GM19324 (cell line): ENCODE measurements around the gene KLF13.

Experiments
- ATAC-seq: cut with Tn5 transposase; IDR thresholded peaks from one replicate; pipeline ENCODE4 v1.9.1; 2021; ENCODE audit warnings: mild to moderate bottlenecking, moderate library complexity; ENCODE audit not compliant: unreplicated experiment, low FRiP score

KLF13 gene

DNA sequence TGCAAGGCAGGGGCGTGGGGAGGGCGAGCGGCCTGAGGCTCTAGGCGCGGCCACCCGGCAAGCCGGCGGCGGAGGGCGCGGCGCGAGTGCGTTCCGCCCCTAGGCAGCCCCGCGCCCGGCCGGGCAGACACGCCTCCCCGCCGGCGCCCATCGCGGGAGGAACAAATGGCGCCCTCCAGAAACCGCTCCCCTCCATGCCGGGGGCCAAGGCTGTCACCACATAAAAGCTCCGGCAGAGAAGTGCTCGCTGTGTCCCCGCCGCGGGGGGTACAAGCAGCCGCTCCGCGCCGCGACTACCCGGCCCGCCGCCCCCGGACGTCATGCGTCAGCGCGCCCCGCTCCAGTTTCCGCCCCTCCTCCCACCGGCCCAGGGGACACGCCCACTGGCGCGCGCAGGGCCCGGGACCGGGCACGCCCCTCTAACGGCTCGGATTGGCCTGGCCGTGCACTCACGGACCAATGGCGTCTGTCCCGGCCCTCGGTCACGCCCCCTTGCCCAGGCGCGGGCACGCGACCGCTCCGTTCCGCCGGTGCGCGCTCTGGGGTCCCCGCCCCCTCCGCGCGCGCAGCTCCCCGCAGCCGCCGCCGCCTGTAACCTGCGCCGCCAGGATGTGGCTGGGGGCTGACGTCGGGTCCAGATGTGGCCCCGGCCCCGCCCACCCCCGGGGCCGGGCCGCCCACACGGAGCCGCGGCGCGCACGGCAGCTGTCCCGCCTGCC is at the start of gene KLF13:
Gene KLF13 (plus strand): TSS at position 680 of the 719 bp plus-strand sequence. CDS start 378 bp downstream, outside the sequence.
- ATAC-seq, result peak; percentile 70

DNA sequence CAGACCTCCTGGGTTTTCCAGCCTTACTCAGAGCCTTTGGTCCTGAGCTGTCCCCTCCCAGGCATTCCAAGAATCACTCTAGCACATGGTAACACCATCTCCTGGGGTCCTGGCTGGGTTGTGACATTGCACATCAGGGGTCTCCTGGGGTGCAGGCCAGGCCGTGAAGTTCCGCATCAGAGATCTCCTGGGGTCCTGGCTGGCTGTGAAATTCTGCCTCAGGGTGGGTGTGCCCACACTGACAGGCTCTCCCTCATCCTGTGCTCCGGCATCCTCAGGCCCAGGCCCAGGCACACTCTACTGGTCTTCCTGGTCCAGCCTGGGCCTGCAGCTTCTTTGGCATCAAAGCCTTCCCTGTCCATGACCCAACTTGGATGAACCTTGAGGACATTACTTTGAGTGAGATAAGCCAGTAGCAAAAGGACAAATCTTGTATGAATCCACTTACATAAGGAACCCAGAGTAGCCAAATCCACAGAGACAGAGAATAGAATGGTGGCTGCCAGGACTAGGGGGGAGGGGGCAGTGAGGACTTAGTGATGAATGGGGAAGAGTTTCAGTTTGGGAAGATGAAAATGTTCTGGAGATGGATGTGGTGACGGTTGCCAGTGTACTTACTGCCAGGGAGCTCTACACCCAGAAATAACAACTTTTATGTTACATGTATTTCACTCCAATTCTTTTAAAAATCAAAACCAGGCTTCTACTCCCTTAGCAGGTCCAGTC is 49.1 kb upstream of the KLF13 start:
- ATAC-seq, result no peak

DNA sequence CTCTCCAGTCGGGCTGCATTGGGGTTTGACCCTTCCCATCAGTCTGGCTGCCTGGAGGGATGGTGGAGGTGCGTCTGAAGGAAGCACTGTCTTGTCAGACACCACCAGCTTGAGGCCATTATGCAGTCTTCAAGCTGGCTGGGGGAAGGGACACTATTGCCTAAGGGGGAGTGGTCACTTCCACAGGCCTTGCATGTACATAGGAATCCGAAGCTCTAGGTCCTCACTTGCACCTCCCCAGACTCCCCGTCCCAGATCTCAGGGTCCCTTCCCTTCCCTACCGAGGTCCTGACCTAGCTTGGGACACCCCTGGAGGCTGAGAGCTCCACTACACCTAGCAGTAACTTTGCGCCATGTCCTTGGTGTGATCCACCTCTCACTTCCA is 48.6 kb upstream of the KLF13 start:
- ATAC-seq, result no peak

DNA sequence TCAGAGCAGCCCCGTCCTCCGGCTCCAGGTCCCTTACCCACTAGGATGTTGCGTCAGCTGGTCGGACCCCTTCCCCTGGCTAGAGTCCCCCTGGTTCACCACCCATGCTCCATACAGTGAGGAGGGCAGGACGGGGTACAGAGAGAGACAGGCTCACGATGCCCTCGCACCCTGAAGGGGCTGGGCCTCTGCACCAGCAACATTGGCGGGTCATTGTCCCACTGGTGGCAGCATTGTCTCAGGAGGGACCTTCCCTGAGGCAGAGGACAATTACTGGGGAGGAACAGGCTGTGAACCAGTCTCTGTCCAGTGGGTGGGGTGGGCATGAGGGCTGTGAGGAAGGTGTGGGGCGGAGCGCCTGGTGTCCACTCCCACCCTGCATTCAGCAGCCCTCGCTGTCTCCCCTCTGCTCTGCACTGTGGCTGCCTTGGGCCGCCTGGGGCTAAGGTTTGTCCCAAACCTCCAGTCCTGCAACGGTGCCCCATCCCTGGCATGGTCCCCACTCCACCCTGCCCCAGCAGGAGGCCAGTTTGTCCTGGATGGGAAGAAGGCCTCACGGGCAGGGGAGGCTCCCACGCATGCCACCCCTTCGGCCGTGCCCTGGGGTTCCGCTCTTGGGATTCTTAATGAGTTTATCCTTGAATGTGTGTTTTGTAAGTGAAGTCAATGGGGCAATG is 48.0 kb upstream of the KLF13 start:
- ATAC-seq, result no peak

- no peak for ATAC-seq
These were observed 47.2 kb upstream of the KLF13 start for GRCh38 chr15:31279221-31280045.

DNA sequence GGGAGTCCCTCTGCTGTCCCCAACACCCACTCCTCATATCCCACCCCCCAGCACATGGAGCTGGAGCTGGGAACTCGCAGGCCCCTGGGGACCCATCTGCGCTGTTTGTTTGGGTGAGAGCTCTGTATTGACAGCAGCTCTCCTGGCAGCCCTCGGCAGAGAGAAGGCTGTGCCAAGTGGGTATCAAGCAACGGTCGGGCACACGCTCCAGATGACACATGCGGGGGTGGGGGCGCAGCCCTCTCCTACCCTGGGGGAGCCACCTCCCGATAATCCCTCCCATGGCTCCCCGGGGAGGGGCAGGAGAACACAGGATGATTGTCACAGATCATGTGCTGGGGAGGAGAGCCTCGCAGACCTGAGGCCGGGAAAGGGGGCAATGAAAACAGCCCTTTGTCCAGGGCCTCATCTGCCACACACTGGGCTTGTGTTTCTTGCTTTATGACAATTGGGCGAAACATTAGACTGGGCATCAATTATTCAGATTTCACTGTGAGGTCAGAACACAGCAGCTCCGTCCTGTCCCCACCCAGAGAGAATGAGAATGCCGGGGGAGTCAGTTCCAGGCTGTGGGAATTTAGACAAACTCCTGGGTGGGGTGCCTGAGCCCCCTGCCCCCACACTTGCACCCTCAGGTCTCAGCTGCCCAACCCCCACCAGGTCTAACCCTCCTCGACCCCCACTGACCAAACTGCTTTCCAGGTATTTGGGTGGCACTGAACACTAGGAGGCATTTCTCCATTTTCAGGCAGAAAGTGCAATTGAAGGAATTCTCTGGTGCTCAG is 46.4 kb upstream of the KLF13 start:
- no peak for ATAC-seq

DNA sequence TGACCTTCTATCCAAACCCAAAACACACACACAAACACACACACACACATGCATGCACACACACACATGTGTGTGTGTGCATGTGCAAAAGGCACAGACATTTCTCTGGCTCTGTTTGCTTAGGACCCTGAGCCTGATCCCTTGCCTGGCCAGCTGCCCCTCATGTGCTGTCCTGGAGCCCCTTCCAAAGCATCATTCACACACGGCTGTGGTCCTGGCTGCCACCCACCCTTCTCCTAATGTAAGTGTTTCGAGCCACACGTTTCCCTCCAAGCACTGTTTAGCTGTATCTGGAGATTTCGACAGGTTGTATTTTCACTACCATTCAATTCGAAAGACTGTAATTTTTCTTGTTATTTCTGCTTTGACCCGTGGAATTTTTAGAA is 45.8 kb upstream of the KLF13 start:
- no peak for ATAC-seq

- no peak for ATAC-seq
These were observed 43.6 kb upstream of the KLF13 start for GRCh38 chr15:31283043-31283442.

- ATAC-seq, result no peak
These were observed 40.8 kb upstream of the KLF13 start for GRCh38 chr15:31285772-31286261.

DNA sequence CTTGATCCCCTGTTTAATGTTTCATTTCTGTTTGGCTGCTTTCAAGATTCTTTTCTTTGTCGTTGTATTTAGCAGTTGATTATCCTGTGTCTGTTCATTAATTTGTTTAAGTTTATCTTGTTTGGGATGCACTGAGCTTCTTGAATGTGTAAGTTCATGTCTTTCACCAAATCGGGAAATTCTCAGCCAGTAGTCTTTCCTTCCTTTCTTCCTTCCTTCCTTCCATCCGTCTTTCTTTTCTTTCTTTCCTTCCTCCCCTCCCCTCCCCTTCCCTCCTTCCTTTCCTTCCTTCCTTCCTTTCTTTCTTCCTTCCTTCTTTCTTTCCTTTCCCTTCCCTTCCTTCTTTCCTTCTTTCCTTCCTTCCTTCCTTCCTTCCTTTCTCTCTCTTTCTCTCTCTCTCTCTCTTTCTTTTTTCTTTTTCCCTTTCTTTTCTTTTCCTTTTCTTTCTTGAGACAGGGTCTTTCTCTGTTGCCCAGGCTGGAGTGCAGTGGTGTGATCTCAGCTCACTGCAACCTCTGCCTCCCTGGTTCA is 35.5 kb upstream of the KLF13 start:
- ATAC-seq, result no peak

DNA sequence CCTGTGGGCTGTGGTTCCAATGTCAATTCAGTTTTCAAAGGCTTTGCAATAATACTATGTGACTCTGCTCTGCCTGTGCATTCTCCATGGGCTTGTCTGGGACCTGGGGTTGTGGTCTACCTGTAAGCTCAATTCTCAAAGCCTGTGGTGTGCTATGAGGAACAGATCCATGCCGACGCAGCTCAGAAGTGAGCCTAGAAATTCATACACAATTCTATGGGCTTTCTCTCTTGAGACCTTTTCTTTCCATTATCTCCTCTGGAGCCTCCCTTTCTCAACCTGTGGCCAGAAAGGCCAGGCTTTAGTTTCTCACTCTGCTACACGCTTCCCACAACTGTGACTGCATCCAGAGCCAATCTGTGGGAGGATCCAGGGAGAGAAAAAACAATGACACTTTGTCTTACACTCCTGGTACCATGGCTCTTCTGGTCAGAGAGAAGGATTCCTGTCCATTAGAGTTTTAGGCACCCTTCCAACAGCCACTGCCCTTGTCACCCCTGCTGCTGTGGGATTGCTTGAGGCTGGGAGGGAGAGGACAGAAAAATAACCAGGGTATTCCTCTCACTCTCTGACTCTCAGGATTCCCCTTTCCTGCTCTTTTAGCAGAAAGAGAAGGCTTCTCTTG is 34.1 kb upstream of the KLF13 start:
- no peak for ATAC-seq

DNA sequence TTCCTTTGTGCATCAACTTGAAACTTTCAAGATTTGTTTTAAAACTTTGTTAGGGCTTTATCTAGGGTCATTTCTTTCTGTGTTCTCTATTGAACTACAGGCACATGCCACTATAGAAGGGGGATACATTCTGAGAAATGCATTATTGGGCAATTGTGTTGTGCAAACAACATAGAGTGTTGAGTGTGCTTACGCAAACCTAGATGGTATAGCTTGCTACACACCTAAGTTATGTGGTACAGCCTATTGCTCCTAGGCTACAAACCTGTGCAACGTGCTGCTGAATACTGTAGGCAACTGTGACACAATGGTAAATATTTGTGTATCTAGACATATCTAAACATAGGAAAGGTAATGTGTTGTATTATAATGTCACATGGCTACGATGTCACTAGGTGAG is 33.0 kb upstream of the KLF13 start:
- ATAC-seq, result no peak

DNA sequence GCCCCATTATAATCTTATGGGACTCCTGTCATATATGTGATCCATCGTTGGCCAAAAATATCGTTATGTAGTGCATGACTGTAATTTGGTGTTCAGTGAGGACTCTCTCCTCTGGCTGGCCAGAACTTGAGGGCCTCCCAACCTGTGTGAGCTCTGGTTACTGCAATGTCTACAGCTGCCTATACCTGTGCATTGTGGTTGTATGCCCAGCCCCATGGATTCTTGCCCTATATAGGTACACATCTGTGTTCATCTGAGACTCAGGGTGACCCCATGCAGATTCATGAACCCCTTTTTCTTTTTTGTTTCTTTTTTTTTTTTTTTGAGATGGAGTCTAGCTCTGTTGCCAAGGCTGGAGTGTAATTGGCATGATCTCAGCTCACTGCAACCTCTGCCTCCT is 32.6 kb upstream of the KLF13 start:
- ATAC-seq, result no peak

GRCh38 chr15:31295658-31296057 is 31.0 kb upstream of the KLF13 start:
- ATAC-seq, result no peak

GRCh38 chr15:31296219-31296645 is 30.4 kb upstream of the KLF13 start:
- ATAC-seq, result no peak

DNA sequence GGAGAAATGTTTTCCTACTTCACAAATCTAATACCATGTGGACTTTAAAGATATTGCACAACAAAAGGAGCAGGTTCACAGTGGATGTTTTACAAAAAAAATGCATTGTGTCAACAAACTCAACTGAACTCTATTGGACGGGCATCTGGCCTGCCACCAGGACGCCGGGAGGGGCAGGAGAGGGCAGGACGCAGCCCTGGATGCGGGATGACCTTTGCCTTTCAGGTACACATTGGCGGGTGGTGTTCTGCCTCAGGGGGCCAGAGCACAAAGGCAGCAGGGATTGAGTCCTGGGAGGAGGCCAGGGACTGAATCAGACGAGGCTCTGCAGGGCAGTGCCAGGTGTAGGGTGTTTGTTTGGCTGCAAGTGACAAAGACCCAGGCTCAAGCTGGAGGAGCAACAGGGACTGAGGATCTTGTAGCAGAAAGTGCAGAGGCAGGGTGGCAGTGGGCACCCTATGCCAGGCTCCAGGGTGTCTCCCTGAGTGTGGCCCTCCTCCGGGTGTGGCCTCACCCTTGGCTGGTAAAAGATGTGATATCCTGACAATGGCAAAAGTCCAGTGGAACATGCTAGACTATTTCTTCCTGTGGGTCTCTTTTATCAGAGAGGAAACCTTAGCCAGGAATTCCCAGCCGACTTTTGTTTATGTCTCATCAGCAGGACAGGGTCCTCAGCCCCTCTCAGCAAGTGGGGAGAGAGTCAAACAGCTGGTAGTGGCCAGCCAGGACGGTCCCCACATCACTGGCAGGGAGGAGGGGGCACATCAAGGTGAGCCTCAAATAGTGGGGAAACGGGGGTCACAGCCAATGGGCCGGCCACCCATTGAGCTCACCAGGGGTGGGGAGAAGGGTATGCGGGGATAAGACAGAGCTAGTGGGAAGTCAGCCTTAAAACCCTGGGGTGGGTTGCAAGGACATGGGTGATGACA is 29.7 kb upstream of the KLF13 start:
- ATAC-seq, result no peak

DNA sequence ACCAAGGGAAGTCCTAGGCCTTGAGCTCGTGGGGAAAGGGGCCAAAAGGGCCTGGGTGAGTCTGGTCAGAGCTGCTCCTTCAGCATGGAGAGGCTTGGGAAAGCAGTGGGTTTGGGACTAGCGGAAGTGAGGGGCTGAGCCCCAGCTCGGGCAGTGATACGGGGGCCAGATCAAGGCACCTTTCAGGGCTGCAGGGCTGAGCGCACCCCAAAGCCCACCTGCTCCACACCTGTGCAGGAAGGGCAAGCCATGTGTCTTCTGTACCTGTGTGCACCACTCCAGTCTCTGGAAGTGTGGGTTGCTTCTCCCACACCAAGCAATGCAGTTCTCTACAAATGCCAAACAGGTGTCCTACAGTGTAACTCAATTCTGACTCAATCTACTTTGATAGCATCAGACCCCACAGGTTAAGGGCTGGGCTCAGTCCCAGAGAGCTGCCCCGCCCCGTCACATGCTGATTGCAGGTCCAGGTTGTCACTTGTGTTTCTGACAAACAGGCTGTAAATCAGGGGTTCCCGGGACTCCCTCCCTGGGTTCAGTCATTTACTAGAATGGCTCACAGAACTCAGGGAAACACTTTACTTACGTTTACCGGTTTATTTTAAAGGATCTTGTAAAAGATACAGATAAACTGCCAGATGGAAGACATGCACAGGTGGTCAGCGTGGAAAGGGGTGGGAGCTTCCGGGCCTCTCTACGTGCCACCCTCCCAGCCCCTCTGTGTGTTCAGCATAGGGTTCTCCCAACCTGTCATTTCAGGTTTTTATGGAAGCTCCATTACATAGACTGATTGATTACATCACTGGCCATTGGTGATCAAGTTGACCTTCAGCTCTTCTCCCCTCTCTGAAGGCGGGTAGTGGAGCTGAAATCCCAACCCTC is 28.8 kb upstream of the KLF13 start:
- no peak for ATAC-seq
